ENCODE measurements around the gene BBIP1. TPM values are rescaled to one million over a fixed set of nuclear protein-coding genes. Genes with fewer than 3 reads are reported as not detected.

BBIP1 gene
- polyA plus RNA-seq, 1 donor from 2014 or later, result 73.3 TPM

DNA sequence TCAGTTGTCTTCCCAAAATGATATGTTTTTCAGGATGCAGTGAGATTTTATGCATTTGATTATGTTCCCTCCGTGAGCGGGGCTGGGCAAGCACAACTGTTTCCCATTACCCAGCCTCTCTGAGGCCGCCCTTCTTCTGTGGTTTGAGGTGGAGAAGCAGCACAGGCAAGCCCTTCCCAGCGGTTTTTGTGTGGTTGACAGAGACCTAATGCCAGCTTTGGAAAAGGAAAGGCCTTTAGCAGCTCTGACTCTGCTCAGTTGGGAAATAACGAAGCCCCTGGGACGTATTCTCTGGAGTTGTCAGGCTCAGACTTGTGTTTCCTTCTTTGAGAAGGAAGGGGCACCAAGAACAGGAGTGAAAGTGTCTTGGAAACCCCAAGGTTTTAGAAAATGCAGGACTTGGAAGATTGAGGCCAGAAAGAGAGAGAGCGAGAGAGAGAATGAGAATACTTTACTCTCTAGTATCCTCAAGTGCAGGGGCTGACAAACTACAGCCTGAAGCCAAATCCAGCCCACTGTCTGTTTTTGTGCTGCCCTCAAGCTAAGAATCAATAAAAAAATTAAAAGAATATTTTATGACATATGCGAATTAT is 67.9 kb downstream of the BBIP1 start:
- Histone ChIP-seq H2AFZ (ENCODE audit: low read depth, low read length) (no peak overlapping the region), H3K27ac (ENCODE audit: low read length) (no peak overlapping the region), H3K27me3 (ENCODE audit: insufficient read depth, low read depth, low read length) (no peaks in the 10 kb centered on the region), H4K20me1 (ENCODE audit: insufficient read depth) (no peaks in the 10 kb centered on the region), H3K4me3 (ENCODE audit: low read length) (no peak overlapping the region), H3K79me2 (replicated peaks; ENCODE audit: insufficient read depth, low read length) (no peaks in the 10 kb centered on the region), H3K9ac (ENCODE audit: low read length) (no peak overlapping the region), H3K36me3 (ENCODE audit: insufficient read depth, low read length) (no peaks in the 10 kb centered on the region), H3K9me3 (ENCODE audit: low read length) (no peaks in the 10 kb centered on the region), H3K4me2 (ENCODE audit: low read length) (no peak overlapping the region), H3F3A (ENCODE audit: insufficient read depth, low read length, poor library complexity, severe bottlenecking) (no peaks in the 10 kb centered on the region), H3K9me2 (ENCODE audit: insufficient read depth, low read length) (no peaks in the 10 kb centered on the region)
- no peak for TF ChIP-seq EP300 (conservative IDR thresholded peaks at IDR 0.05; ENCODE audit: poor library complexity, severe bottlenecking)
- TF ChIP-seq, protein P1, sequence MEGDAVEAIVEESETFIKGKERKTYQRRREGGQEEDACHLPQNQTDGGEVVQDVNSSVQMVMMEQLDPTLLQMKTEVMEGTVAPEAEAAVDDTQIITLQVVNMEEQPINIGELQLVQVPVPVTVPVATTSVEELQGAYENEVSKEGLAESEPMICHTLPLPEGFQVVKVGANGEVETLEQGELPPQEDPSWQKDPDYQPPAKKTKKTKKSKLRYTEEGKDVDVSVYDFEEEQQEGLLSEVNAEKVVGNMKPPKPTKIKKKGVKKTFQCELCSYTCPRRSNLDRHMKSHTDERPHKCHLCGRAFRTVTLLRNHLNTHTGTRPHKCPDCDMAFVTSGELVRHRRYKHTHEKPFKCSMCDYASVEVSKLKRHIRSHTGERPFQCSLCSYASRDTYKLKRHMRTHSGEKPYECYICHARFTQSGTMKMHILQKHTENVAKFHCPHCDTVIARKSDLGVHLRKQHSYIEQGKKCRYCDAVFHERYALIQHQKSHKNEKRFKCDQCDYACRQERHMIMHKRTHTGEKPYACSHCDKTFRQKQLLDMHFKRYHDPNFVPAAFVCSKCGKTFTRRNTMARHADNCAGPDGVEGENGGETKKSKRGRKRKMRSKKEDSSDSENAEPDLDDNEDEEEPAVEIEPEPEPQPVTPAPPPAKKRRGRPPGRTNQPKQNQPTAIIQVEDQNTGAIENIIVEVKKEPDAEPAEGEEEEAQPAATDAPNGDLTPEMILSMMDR (IDR thresholded peaks at IDR 0.05; ENCODE audit: poor library complexity, severe bottlenecking), result no peak
- no peak for TF ChIP-seq POLR2AphosphoS5 (IDR thresholded peaks at IDR 0.05)
- TF ChIP-seq EZH2 (IDR thresholded peaks at IDR 0.05; ENCODE audit: borderline replicate concordance, insufficient read depth, low read length, poor library complexity, severe bottlenecking), result no peak
- no peak for TF ChIP-seq RAD21 (conservative IDR thresholded peaks at IDR 0.05)
- TF ChIP-seq TAF1 (IDR thresholded peaks at IDR 0.05; ENCODE audit: low read depth), result no peak
- no peak for TF ChIP-seq MXI1 (conservative IDR thresholded peaks at IDR 0.05; ENCODE audit: poor library complexity, severe bottlenecking)
- TF ChIP-seq SMC3 (conservative IDR thresholded peaks at IDR 0.05; ENCODE audit: poor library complexity), result no peak
- TF ChIP-seq, protein P2, sequence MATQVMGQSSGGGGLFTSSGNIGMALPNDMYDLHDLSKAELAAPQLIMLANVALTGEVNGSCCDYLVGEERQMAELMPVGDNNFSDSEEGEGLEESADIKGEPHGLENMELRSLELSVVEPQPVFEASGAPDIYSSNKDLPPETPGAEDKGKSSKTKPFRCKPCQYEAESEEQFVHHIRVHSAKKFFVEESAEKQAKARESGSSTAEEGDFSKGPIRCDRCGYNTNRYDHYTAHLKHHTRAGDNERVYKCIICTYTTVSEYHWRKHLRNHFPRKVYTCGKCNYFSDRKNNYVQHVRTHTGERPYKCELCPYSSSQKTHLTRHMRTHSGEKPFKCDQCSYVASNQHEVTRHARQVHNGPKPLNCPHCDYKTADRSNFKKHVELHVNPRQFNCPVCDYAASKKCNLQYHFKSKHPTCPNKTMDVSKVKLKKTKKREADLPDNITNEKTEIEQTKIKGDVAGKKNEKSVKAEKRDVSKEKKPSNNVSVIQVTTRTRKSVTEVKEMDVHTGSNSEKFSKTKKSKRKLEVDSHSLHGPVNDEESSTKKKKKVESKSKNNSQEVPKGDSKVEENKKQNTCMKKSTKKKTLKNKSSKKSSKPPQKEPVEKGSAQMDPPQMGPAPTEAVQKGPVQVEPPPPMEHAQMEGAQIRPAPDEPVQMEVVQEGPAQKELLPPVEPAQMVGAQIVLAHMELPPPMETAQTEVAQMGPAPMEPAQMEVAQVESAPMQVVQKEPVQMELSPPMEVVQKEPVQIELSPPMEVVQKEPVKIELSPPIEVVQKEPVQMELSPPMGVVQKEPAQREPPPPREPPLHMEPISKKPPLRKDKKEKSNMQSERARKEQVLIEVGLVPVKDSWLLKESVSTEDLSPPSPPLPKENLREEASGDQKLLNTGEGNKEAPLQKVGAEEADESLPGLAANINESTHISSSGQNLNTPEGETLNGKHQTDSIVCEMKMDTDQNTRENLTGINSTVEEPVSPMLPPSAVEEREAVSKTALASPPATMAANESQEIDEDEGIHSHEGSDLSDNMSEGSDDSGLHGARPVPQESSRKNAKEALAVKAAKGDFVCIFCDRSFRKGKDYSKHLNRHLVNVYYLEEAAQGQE (IDR thresholded peaks at IDR 0.05; ENCODE audit: borderline replicate concordance), result no peak

DNA sequence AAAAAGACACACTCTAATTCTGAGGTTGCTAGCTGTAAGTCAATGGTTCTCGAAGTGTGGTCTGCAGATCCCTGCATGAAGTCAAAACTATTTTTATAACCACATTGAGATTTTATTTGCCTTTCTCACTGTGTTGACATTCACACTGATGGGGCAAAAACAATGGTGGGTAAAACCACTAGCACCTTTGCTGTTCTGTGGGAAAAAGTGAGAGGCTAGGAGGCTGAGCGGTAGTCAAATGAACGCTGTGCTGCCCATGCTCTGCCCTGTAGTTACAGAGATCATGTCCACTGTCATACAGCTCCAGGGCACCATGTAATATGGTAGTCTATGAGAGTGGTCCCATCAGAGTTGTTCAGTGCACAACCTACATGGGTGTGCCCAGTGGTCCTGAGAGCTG is 68.9 kb downstream of the BBIP1 start:
- Histone ChIP-seq H3K4me2 (ENCODE audit: low read length) (no peak overlapping the region), H3K36me3 (ENCODE audit: insufficient read depth, low read length) (no peaks in the 10 kb centered on the region), H3K9me2 (ENCODE audit: insufficient read depth, low read length) (no peaks in the 10 kb centered on the region), H3K79me2 (replicated peaks; ENCODE audit: insufficient read depth, low read length) (no peaks in the 10 kb centered on the region), H3K27me3 (ENCODE audit: insufficient read depth, low read depth, low read length) (no peaks in the 10 kb centered on the region), H3K9me3 (ENCODE audit: low read length) (no peaks in the 10 kb centered on the region), H3K4me3 (ENCODE audit: low read length) (no peak overlapping the region), H4K20me1 (ENCODE audit: insufficient read depth) (no peaks in the 10 kb centered on the region), H3K27ac (ENCODE audit: low read length) (no peak overlapping the region), H3K9ac (ENCODE audit: low read length) (no peak overlapping the region), H3F3A (ENCODE audit: insufficient read depth, low read length, poor library complexity, severe bottlenecking) (no peaks in the 10 kb centered on the region), H2AFZ (ENCODE audit: low read depth, low read length) (no peak overlapping the region)
- TF ChIP-seq TAF1 (IDR thresholded peaks at IDR 0.05; ENCODE audit: low read depth) (no peak), EZH2 (IDR thresholded peaks at IDR 0.05; ENCODE audit: borderline replicate concordance, insufficient read depth, low read length, poor library complexity, severe bottlenecking) (no peak), SMC3 (conservative IDR thresholded peaks at IDR 0.05; ENCODE audit: poor library complexity) (no peak), MXI1 (conservative IDR thresholded peaks at IDR 0.05; ENCODE audit: poor library complexity, severe bottlenecking) (no peak)

Other genes with a start within 250 kb of the BBIP1 start
- gene PDCD4, start 47.3 kb downstream of the BBIP1 start, polyA plus RNA-seq, result 53.1 and 83.5 TPM in 2 replicates
- gene SHOC2, start 424 bp upstream of the BBIP1 start, polyA plus RNA-seq, result 38.2 and 46.0 TPM in 2 replicates
- 1.5 and 2.5 TPM in 2 replicates for gene ADRA2A, start 157.8 kb upstream of the BBIP1 start, polyA plus RNA-seq